Skeletal muscle satellite cell (primary cell): Measurements from ENCODE around the gene HPCAL1.

ENCODE experiments used
- H3K27me3 ChIP-seq: 2 replicates; pipeline ENCODE4 v1.7.0; 2013; ENCODE audit warnings: low read length; ENCODE audit not compliant: control insufficient read depth, insufficient read depth
- H3K36me3 ChIP-seq: 2 replicates; pipeline ENCODE4 v1.7.0; 2013; ENCODE audit warnings: mild to moderate bottlenecking, control low read depth, low read length; ENCODE audit not compliant: insufficient read depth
- H3K4me1 ChIP-seq: 2 replicates; pipeline ENCODE4 v1.7.0; 2013; ENCODE audit warnings: low read length; ENCODE audit not compliant: control insufficient read depth, insufficient read depth
- H3K4me2 ChIP-seq: 2 replicates; pipeline ENCODE4 v1.7.0; 2013; ENCODE audit warnings: mild to moderate bottlenecking, low read length
- H3K4me3 ChIP-seq: 2 replicates; pipeline ENCODE4 v1.7.0; 2013; ENCODE audit warnings: low read length
- H3K9ac ChIP-seq: 2 replicates; pipeline ENCODE4 v1.7.0; 2013; ENCODE audit warnings: mild to moderate bottlenecking, low read depth, low read length, moderate library complexity
- H3K9me3 ChIP-seq: replicated peaks from 2 replicates; pipeline ENCODE4 v1.7.0; 2013; ENCODE audit warnings: mild to moderate bottlenecking, control low read depth, low read length

The HPCAL1 gene

GRCh38 chr2:10377052-10377746, 74.5 kb downstream of the HPCAL1 start:
- H3K9ac ChIP-seq: no peak overlapping the region
- H3K27me3 ChIP-seq: no peaks in the 10 kb centered on the region
- H3K9me3 ChIP-seq: no peaks in the 10 kb centered on the region
- H3K4me2 ChIP-seq: no peak overlapping the region
- no peak overlapping the region for H3K4me3 ChIP-seq
- H3K4me1 ChIP-seq: peaks cover 15% of the 10 kb centered on the region
- H3K36me3 ChIP-seq: peaks cover 17% of the 10 kb centered on the region

DNA sequence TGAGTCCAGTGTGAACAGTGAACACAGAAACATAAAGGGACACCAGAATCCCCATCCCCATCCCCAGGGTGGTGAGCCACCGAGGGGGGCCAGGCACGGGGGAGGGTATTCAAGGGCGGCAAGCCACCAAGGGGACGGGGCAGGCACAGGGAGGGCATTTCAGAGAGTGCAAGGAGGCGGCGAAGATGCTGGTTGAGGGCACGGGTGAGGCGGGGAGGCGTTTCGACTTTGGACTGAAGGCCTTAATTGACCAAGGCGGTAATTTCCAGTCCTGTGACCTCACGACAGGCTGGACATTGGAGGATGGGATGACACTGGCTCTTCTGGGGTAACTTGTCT, 75.0 kb downstream of the HPCAL1 start:
- H3K4me1 ChIP-seq: peaks cover 15% of the 10 kb centered on the region
- no peaks in the 10 kb centered on the region for H3K9me3 ChIP-seq
- peaks cover 17% of the 10 kb centered on the region for H3K36me3 ChIP-seq
- no peaks in the 10 kb centered on the region for H3K27me3 ChIP-seq
- no peak overlapping the region for H3K9ac ChIP-seq
- no peak overlapping the region for H3K4me2 ChIP-seq
- H3K4me3 ChIP-seq: no peak overlapping the region

DNA sequence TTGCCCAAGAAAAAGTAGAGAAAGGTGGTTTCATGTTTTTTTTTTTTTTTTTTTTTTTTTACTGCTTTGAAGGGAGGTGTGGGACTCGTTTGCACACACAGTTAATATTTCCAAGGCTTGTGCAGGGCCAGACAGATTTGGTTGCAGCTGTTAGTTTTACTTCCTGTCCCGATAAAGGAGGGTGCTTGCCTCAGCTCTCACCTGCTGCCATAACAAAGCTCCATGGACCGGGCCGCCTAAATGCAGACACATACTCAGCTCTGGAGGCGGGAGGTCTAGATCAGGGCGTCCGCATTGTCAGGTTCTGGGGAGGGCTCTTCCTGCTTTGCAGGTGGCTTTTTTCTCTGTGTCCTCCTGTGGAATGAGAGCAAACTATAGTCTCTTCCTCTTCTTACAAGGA, 75.5 kb downstream of the HPCAL1 start:
- Histone ChIP-seq H3K4me2 (no peak overlapping the region), H3K4me1 (peaks cover 15% of the 10 kb centered on the region), H3K9me3 (no peaks in the 10 kb centered on the region), H3K4me3 (no peak overlapping the region), H3K36me3 (peaks cover 14% of the 10 kb centered on the region), H3K9ac (no peak overlapping the region), H3K27me3 (no peaks in the 10 kb centered on the region)

DNA sequence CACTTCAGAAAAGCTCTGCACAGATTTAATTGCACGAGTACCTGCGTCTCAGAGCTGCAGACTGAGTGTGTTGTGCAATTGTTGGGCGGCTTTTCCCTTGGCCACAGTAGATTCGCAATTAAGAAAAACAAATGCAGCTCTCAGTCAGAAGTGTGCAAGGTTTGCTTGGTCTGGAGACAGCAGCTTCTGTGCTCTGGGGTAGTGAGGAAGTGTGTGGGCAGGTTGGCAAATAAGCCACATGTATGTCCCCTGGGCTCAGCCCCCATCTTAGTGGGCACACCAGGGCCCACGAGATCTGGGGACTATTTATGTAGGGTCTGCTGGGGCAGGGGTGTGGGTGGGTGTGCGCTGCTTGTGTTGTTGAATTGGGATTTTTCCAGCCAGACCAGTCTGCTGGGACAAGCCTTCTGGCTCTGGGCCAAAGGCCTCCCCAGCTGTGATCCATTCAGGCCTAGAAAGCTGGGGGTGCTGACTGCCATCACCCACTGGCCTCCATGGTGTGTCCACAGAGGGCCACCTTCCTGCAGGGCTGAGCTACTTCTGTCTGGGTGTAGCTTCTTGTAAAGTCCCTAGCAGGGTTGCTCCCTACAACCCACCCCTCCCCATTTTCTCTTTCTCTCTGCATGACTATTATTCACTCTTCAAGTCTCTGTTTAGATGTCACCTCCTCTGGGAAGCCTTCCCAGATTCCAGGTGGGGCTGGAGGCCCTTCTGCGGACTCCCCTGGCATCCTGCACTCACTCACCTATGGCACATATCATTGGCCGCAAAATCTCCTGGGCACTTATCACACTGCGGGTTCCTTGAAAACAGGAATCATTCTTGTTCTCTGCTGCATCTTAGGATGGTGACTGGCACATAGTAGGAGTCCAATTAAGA, 77.6 kb downstream of the HPCAL1 start:
- Histone ChIP-seq H3K9me3 (no peaks in the 10 kb centered on the region), H3K4me1 (peaks cover 19% of the 10 kb centered on the region), H3K36me3 (peaks cover 6% of the 10 kb centered on the region), H3K9ac (no peak overlapping the region), H3K27me3 (no peaks in the 10 kb centered on the region), H3K4me3 (no peak overlapping the region), H3K4me2 (no peak overlapping the region)

GRCh38 chr2:10381997-10382353, 79.3 kb downstream of the HPCAL1 start:
- Histone ChIP-seq H3K9ac (no peak overlapping the region), H3K27me3 (no peaks in the 10 kb centered on the region), H3K4me3 (no peak overlapping the region)

DNA sequence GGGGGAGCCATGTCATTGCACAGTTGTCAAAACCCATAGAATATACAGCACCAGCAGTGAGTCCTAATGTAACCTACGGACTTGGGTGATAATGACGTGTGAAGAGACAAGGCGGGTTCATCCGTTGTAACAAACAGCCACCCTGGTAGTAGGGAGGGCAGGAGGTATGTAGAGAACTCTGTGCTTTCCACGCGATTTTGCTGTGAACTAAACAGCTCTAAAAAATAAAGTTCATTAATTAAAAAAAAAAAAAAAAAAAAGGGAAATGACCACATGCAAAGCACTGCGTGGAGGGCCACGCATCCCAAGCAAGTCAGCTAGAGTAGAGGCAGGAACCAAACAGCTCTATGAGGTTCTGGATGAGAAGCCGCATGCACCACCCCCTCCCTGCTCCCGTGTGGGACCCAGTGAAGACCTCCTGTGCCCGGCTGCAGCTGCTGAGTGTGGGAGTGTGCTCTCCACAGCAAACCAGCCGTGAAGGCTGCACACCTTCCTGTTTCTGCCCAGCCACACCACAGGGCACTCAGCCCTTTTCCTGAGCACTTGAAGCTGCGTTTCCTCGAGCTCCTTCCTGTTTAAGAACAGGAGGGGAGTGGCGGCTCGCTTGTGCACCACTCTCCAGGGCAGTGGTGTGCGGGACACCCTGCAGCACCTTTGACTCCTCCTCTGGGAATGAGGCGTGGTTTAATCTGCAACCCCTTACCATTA, 79.8 kb downstream of the HPCAL1 start:
- no peaks in the 10 kb centered on the region for H3K27me3 ChIP-seq
- no peak overlapping the region for H3K4me2 ChIP-seq
- H3K4me3 ChIP-seq: no peak overlapping the region
- no peak overlapping the region for H3K9ac ChIP-seq
- no peaks in the 10 kb centered on the region for H3K9me3 ChIP-seq
- peaks cover under 1% of the 10 kb centered on the region for H3K36me3 ChIP-seq
- H3K4me1 ChIP-seq: peaks cover 37% of the 10 kb centered on the region

More at GRCh38 chr2:10381997-10382353, 79.3 kb downstream of the HPCAL1 start:
- Histone ChIP-seq H3K4me2 (no peak overlapping the region), H3K9me3 (no peaks in the 10 kb centered on the region), H3K36me3 (peaks cover 2% of the 10 kb centered on the region), H3K4me1 (peaks cover 36% of the 10 kb centered on the region)

GRCh38 chr2:10383960-10384734, 81.4 kb downstream of the HPCAL1 start:
- H3K9ac ChIP-seq: no peak overlapping the region
- H3K36me3 ChIP-seq: peaks cover 4% of the 10 kb centered on the region
- H3K4me2 ChIP-seq: no peak overlapping the region
- H3K4me3 ChIP-seq: no peak overlapping the region
- H3K27me3 ChIP-seq: no peaks in the 10 kb centered on the region
- peaks cover 50% of the 10 kb centered on the region for H3K4me1 ChIP-seq
- no peaks in the 10 kb centered on the region for H3K9me3 ChIP-seq

DNA sequence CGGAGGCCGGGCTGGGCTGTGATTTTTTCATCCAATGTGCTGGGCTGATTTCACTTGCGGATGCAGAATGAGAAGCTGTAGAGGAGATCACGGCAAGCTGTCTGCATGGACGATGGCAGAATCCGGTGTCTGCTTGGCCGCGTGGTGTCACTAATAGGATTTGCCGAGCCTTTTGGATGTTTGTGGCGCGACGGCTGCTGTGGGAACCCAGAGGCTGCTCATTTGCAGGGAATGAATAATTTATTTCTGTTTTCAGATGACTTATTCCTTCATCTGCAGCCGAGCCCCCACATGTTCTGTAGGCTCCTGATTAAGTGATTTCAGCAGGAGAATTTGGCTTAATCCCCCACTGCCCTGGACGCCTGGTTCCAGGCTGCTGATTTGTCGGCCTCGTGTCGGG, 82.8 kb downstream of the HPCAL1 start:
- Histone ChIP-seq H3K4me1 (peaks cover 53% of the 10 kb centered on the region), H3K9ac (peak overlapping the region; percentile 56), H3K9me3 (no peaks in the 10 kb centered on the region), H3K27me3 (no peaks in the 10 kb centered on the region), H3K4me2 (peak overlapping the region; percentile 74), H3K4me3 (peak overlapping the region; percentile 41), H3K36me3 (peaks cover 4% of the 10 kb centered on the region)

GRCh38 chr2:10385933-10386773, 83.4 kb downstream of the HPCAL1 start:
- H3K4me3 ChIP-seq: peak overlapping the region; percentile 41
- no peaks in the 10 kb centered on the region for H3K9me3 ChIP-seq
- peaks cover 4% of the 10 kb centered on the region for H3K36me3 ChIP-seq
- no peaks in the 10 kb centered on the region for H3K27me3 ChIP-seq
- peaks cover 56% of the 10 kb centered on the region for H3K4me1 ChIP-seq
- H3K4me2 ChIP-seq: peak overlapping the region; percentile 74
- H3K9ac ChIP-seq: peak overlapping the region; percentile 56

DNA sequence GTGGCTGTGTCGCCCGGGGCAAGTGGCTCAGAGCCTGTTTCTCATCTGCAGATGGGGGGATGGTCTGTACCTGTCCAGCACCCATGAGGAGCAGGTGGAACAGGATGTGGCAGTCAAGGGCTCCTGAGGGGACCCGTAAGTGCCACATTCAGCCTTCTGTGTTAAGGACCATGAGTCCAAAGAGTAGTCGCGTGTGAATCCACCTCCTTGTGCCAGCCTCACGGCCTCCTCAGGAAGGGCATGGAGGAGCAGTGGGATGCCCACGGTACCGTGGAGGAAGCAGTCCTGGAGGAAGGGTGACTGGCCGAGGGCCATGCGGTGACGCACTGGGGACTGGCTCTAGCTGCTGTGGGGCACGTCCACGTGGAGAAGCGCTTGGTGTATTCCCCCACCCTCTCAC, 84.3 kb downstream of the HPCAL1 start:
- no peaks in the 10 kb centered on the region for H3K27me3 ChIP-seq
- H3K4me1 ChIP-seq: peaks cover 53% of the 10 kb centered on the region
- H3K4me2 ChIP-seq: no peak overlapping the region

More for the DNA sequence above, 84.3 kb downstream of the HPCAL1 start:
- Histone ChIP-seq H3K9me3 (no peaks in the 10 kb centered on the region), H3K9ac (no peak overlapping the region), H3K4me3 (no peak overlapping the region), H3K36me3 (peaks cover 4% of the 10 kb centered on the region)
